HepG2 (cell line): ENCODE results near the gene CCDC158. TPM values are rescaled to one million over a fixed set of nuclear protein-coding genes. Genes with fewer than 3 reads are reported as not detected.

Experiments used
- AFF4 ChIP-seq: sonication (generic); formaldehyde crosslinking; IDR thresholded peaks from 2 replicates; pipeline ENCODE4 v1.4.0; 2020; ENCODE audit warnings: missing genetic modification reagents
- ARID4A ChIP-seq: sonication (generic); formaldehyde crosslinking; IDR thresholded peaks from 2 replicates; pipeline ENCODE4 v1.5.0; 2020; ENCODE audit warnings: mild to moderate bottlenecking, missing genetic modification reagents, borderline replicate concordance
- GATA4 ChIP-seq: sonication (generic); IDR thresholded peaks from 2 replicates; pipeline ENCODE4 v1.6.1; 2016; ENCODE audit warnings: antibody characterized with exemption, low read depth, borderline replicate concordance
- GATAD2A ChIP-seq: IDR thresholded peaks from 2 replicates; pipeline ENCODE4 v1.6.1; 2016
- JUND ChIP-seq: sonication (generic); formaldehyde crosslinking; IDR thresholded peaks from 2 replicates; pipeline ENCODE4 v1.8.0; 2022; ENCODE audit warnings: mild to moderate bottlenecking, missing genetic modification reagents
- MEIS2 ChIP-seq: sonication (generic); formaldehyde crosslinking; IDR thresholded peaks from 2 replicates; pipeline ENCODE4 v1.9.0; 2021; ENCODE audit warnings: mild to moderate bottlenecking, missing genetic modification reagents
- NBN ChIP-seq: fragments of 450-650 bp; conservative IDR thresholded peaks from 2 replicates; pipeline ENCODE4 v1.6.1; 2017
- NFRKB ChIP-seq: fragments of 450-650 bp; IDR thresholded peaks from 2 replicates; pipeline ENCODE4 v1.6.1; 2017
- NR1H2 ChIP-seq: sonication (generic); formaldehyde crosslinking; IDR thresholded peaks from 2 replicates; pipeline ENCODE4 v1.8.1; 2022; ENCODE audit warnings: low read depth, missing genetic modification reagents, borderline replicate concordance
- RBAK ChIP-seq: sonication (generic); formaldehyde crosslinking; IDR thresholded peaks from 2 replicates; pipeline ENCODE4 v1.5.1; 2020; ENCODE audit warnings: mild to moderate bottlenecking, missing genetic modification reagents
- SPEN ChIP-seq: sonication (generic); formaldehyde crosslinking; IDR thresholded peaks from 2 replicates; pipeline ENCODE4 v1.5.1; 2020; ENCODE audit warnings: low read depth, mild to moderate bottlenecking, missing genetic modification reagents
- ZBTB14 ChIP-seq: sonication (generic); formaldehyde crosslinking; IDR thresholded peaks from 2 replicates; pipeline ENCODE4 v1.4.0; 2020; ENCODE audit warnings: missing genetic modification reagents
- ZNF609 ChIP-seq: sonication (generic); formaldehyde crosslinking; IDR thresholded peaks from 2 replicates; pipeline ENCODE4 v1.4.0; 2020; ENCODE audit warnings: mild to moderate bottlenecking, missing genetic modification reagents, borderline replicate concordance
- ZNF629 ChIP-seq: sonication (generic); formaldehyde crosslinking; conservative IDR thresholded peaks from 2 replicates; pipeline ENCODE4 v1.5.0; 2020; ENCODE audit warnings: missing genetic modification reagents
- polyA plus RNA-seq, 8 experiments: library from polyadenylated mRNA; depleted of rRNA in 3 of 8; stranded (reverse) in 7 of 8; unstranded in 1 of 8; fragments of >200 nt; fragmentation: Illumina TruSeq in 4 of 8; extraction: Trizol in 4 of 8; gene quantifications; 2 replicates each; pipeline versions ENCODE4 v1.2.1 to v1.2.3, GENCODE V29; 2011 to 2016; ENCODE audit warnings: low read depth in 4 of 8, missing spikeins in 1 of 8, mixed read lengths in 1 of 8; ENCODE audit not compliant: insufficient read depth in 1 of 8
- total RNA-seq, 5 experiments: library from RNA; depleted of rRNA; stranded (reverse); fragments of >200 nt; fragmentation: Illumina TruSeq; extraction: Trizol; gene quantifications; 2 replicates each; pipeline ENCODE4 v1.2.3, GENCODE V29; 2016; ENCODE audit warnings: low read depth in 1 of 5

Gene CCDC158
- total and polyA plus RNA-seq, 2 of the 13 experiments (the other 11 are each of a cell fraction or from before 2014, with no cell fraction given) = not detected

- TF ChIP-seq NBN (no peak), AFF4 (CRISPR knock-in tag) (no peak), ZBTB14 (CRISPR knock-in tag) (no peak), NR1H2 (no peak), ZNF609 (CRISPR knock-in tag) (no peak), MEIS2 (0 out of 2 replicates have a peak, but pooled peaks have one; percentile 30), ZNF629 (CRISPR knock-in tag) (no peak), JUND (CRISPR knock-in tag) (0 out of 2 replicates have a peak, but pooled peaks have one; percentile 42), RBAK (CRISPR knock-in tag) (no peak), GATAD2A (CRISPR knock-in tag) (peak; percentile 57), ARID4A (no peak; the same call in 1 of the 2 replicates), NFRKB (no peak), SPEN (CRISPR knock-in tag) (no peak), GATA4 (no peak)
These were observed 119.7 kb downstream of the CCDC158 start (continued) for GRCh38 chr4:76301068-76301774.
